NT2/D1 (cell line): ENCODE measurements around the gene CNPY3.

Experiments
- SUZ12 ChIP-seq: IDR thresholded peaks from 2 replicates; pipeline ENCODE4 v1.6.1; 2011; ENCODE audit not compliant: insufficient read length, insufficient read depth; ENCODE audit errors: extremely low read depth
- YY1 ChIP-seq: IDR thresholded peaks from 2 replicates; pipeline ENCODE4 v1.6.1; 2011; ENCODE audit not compliant: insufficient read length, insufficient read depth

- no peak for TF ChIP-seq SUZ12
- TF ChIP-seq YY1: no peak
Measured at GRCh38 chr6:42967228-42967627, 37.9 kb downstream of the CNPY3 start.
